ENCODE measurements around the gene AMPH. TPM values are rescaled to one million over a fixed set of nuclear protein-coding genes. Genes with fewer than 3 reads are reported as not detected.

The AMPH gene
- total RNA-seq, 4 donors from 2014 or later = 1.9 to 8.9 (median 4.6) TPM

DNA sequence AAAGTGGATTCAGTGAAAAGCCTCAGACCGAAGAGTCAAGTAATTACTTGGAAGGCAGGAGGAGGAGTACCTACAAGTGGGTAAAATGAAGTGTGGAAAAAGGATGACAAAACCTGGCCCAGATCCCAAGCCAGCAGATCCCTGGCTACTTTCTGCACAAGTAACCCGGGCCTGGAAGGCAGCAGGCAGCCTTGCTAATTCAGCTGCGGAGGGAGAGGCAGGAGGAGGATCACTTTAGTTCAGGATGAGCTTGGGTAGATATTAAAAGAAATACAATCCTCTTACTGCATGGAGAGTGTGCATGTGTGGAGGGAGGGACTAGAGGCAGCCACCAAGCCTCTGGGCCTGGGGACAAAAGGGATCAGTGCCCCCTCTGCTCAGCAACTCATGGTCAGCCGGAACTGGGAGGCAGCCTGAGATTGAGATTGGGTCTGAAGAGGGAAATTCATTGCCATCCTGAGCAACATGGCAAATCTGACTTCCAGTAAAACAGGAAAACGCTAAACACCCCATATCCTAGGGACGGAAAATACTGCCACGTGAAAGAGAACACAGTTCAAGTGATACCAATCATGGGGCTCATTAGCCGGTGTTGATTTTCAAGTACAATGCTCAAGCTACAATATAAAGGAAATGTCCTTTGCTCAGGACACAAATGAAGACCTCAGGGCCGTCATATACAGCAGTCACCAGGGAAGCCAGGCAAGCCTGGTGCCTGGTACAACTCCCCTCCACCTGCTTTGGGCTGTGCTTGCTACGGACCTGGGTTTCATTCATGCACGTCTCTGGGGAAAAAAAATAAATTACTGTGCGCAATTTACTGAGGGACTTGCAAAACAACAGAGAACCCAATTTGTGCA, 1.3 kb downstream of the AMPH start:
- H3K4me3 ChIP-seq (replicated peaks in 1 of 3) = peak overlapping the region in 1 of 3 donors; percentile 23
- H3K27ac ChIP-seq = no peak overlapping the region
- TF ChIP-seq, protein P1, sequence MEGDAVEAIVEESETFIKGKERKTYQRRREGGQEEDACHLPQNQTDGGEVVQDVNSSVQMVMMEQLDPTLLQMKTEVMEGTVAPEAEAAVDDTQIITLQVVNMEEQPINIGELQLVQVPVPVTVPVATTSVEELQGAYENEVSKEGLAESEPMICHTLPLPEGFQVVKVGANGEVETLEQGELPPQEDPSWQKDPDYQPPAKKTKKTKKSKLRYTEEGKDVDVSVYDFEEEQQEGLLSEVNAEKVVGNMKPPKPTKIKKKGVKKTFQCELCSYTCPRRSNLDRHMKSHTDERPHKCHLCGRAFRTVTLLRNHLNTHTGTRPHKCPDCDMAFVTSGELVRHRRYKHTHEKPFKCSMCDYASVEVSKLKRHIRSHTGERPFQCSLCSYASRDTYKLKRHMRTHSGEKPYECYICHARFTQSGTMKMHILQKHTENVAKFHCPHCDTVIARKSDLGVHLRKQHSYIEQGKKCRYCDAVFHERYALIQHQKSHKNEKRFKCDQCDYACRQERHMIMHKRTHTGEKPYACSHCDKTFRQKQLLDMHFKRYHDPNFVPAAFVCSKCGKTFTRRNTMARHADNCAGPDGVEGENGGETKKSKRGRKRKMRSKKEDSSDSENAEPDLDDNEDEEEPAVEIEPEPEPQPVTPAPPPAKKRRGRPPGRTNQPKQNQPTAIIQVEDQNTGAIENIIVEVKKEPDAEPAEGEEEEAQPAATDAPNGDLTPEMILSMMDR (IDR thresholded peaks at IDR 0.05) = no peak
- TF ChIP-seq POLR2A (IDR thresholded peaks at IDR 0.05) = no peak
- H3K9me3 ChIP-seq = no peaks in the 10 kb centered on the region
- 60 to 63% methylated on average over 12 of the region's 12 CpGs for WGBS, 2 donors
- DNase-seq = no peak
- no peaks in the 10 kb centered on the region for H3K27me3 ChIP-seq
- H3K4me1 ChIP-seq = no peaks in the 10 kb centered on the region
- H3K36me3 ChIP-seq = no peaks in the 10 kb centered on the region
- intact Hi-C loops (cut with DNase I) = no loop called here

DNA sequence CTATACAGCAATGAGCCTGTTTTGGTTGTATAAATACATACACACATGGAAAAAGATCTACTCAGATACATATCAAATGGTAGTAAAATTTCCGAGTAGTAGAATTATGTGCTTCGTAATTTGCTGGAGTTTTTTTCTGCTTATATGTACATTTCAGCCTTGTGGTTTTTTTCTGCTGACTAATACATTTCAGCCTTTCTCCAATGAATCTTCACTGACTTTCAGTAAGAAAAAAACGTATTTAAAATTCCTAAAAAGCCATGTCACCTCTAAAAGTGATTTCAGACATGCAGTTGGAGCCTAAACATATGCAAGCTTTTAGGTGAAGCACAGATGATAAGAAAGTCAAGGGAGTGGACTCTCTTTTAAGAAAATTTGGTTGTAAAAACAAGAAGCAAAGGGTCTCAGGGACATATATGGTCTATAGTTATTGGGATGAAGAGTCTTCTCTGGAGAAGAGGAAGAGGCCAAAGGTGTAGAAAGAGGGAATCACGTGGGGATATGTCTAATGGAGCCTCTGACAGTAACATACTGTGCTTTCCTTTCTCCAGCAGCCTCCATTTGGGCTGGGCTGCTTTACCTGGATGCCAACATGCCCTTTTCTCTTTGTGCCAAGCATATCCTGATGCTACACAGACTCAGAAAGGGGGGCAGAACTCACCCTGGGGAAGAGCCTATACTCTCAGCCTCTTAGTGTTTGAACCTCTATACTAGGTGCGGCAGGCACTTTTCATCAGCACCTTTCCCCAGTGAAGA, 2.4 kb downstream of the AMPH start:
- DNase-seq = no peak
- Histone ChIP-seq H3K9me3 (no peaks in the 10 kb centered on the region), H3K4me3 (replicated peaks in 1 of 3) (no peak overlapping the region), H3K4me1 (no peaks in the 10 kb centered on the region), H3K27me3 (no peaks in the 10 kb centered on the region), H3K27ac (no peak overlapping the region), H3K36me3 (no peaks in the 10 kb centered on the region)
- WGBS, 2 donors = 82 to 85% methylated on average over 5 of the region's 5 CpGs
- TF ChIP-seq POLR2A (IDR thresholded peaks at IDR 0.05) = no peak
- TF ChIP-seq, protein P1 (IDR thresholded peaks at IDR 0.05) = no peak
- intact Hi-C loops (cut with DNase I) = no loop called here

DNA sequence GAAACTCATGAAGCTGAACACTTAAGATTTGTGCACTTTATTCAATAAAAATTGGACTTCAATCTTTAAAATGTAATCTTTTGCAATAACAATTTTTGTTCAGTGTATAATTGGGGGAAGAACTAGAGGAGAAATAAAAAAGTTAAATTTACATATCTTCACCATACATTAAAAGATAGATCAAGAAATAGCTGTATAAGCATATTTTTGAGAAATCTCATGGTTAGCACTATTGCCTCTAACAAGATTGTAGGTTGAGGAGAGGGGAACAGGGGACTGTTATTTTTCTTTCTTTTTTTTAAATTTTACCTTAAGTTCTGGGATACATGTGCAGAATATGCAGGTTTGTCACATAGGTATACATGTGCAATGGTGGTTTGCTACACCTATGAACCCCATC, 5.3 kb downstream of the AMPH start:
- no peak overlapping the region for H3K27ac ChIP-seq
- H3K27me3 ChIP-seq = no peaks in the 10 kb centered on the region
- no peak overlapping the region for H3K4me3 ChIP-seq (replicated peaks in 1 of 3)
- TF ChIP-seq POLR2A (IDR thresholded peaks at IDR 0.05) = no peak
- TF ChIP-seq, protein P1 (IDR thresholded peaks at IDR 0.05) = no peak
- no peak for DNase-seq
- intact Hi-C loops (cut with DNase I) = no loop called here
- no peaks in the 10 kb centered on the region for H3K4me1 ChIP-seq
- no peaks in the 10 kb centered on the region for H3K9me3 ChIP-seq
- H3K36me3 ChIP-seq = no peaks in the 10 kb centered on the region

DNA sequence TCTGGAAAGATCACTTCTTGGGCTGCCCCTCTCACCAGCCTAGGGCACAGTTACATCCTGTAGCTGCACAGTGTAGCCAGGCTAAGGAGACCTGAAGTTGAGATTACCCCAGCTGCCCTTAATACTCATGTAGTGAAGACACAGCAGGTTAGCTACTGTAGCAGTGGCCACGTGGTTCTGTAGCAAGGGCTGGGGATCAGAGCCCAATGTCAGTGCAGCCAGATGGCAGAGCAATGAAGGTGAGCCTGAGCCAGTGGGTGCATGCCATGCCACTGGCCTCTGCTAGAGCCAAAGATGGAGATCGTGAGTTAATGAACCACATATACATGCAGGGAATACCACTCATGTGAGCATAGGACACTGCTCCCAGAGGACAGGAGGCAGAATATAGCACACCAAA, 15.5 kb downstream of the AMPH start:
- Histone ChIP-seq H3K4me3 (replicated peaks in 1 of 3) (no peak overlapping the region), H3K27me3 (no peaks in the 10 kb centered on the region), H3K27ac (no peak overlapping the region), H3K4me1 (no peaks in the 10 kb centered on the region), H3K36me3 (no peaks in the 10 kb centered on the region), H3K9me3 (no peaks in the 10 kb centered on the region)
- 51 to 56% methylated on average over 2 of the region's 2 CpGs for WGBS, 2 donors
- TF ChIP-seq, protein P1 (IDR thresholded peaks at IDR 0.05) = no peak
- TF ChIP-seq POLR2A (IDR thresholded peaks at IDR 0.05) = no peak
- intact Hi-C loops (cut with DNase I) = no loop called here
- DNase-seq = no peak

DNA sequence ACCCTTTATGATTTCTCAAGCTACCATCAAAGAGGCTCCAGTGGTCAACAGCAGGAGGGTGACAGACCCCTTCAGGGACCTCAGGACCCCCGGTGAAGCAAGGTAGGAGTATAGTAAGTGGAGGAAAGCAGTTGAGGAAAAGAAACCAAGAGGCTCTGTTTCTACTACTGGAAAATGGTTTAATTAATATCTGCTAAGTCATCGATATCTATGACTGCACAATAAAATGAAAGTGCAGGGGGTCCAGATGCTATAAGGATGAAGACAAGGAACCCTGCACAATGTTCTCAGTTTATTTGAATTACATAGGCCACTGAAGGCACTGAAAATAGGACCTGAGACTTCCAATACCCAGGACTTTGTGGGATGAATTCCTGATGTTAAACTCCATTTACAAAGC, 23.7 kb downstream of the AMPH start:
- intact Hi-C loops (cut with DNase I) = no loop called here
- H3K27me3 ChIP-seq = no peaks in the 10 kb centered on the region
- H3K36me3 ChIP-seq = no peaks in the 10 kb centered on the region
- no peak for TF ChIP-seq POLR2A (IDR thresholded peaks at IDR 0.05)
- TF ChIP-seq, protein P1 (IDR thresholded peaks at IDR 0.05) = no peak
- no peaks in the 10 kb centered on the region for H3K4me1 ChIP-seq
- no peak overlapping the region for H3K27ac ChIP-seq
- DNase-seq = no peak
- H3K4me3 ChIP-seq (replicated peaks in 1 of 3) = no peak overlapping the region
- WGBS, 2 donors = 88 to 90% methylated on average over 2 of the region's 2 CpGs
- no peaks in the 10 kb centered on the region for H3K9me3 ChIP-seq

All from thyroid gland (tissue), 4 donors.